Gastroesophageal sphincter (tissue), 4 donors: ENCODE data around the gene ROCK1. TPM values are rescaled to one million over a fixed set of nuclear protein-coding genes. Genes with fewer than 3 reads are reported as not detected.

Source experiments
- ATAC-seq: fragments of 150-250 bp; one replicate; pipeline ENCODE4 v1.9.1; 2016; ENCODE audit warnings: mild to moderate bottlenecking, moderate library complexity
- H3K27ac ChIP-seq, 4 donors: fragments of 200-600 bp; sonication (generic) in 3 of 4; 1 replicate in 3 of 4; 2 replicates in 1 of 4; pipeline ENCODE4 v1.5.1; 2016 to 2019
- H3K27me3 ChIP-seq: fragments of 200-600 bp; sonication (generic); one replicate; pipeline ENCODE4 v1.5.1; 2019
- H3K36me3 ChIP-seq, 2 donors: fragments of 200-600 bp; sonication (generic); one replicate each; pipeline ENCODE4 v1.5.1; 2019; ENCODE audit warnings: control low read depth in 1 of 2
- H3K4me1 ChIP-seq, 3 donors: fragments of 200-600 bp; sonication (generic); 1 replicate in 2 of 3; 2 replicates in 1 of 3; pipeline ENCODE4 v1.5.1; 2016 to 2019; ENCODE audit warnings: control low read depth in 2 of 3
- H3K4me3 ChIP-seq, 2 donors: fragments of 200-600 bp; sonication (generic); one replicate each; pipeline ENCODE4 v1.5.1; 2019; ENCODE audit warnings: mild to moderate bottlenecking in 1 of 2, moderate library complexity in 1 of 2
- H3K9me3 ChIP-seq, 3 donors: fragments of 200-600 bp; sonication (generic); one replicate each; pipeline ENCODE4 v1.5.1; 2017 to 2019; ENCODE audit warnings: control low read depth in 2 of 3
- CTCF ChIP-seq, 4 experiments: fragments of 200-600 bp in 2 of 4; fragments of 450-650 bp in 2 of 4; sonication (generic) in 1 of 4; IDR thresholded peaks; one replicate each; pipeline ENCODE4 v1.5.1; 2017 to 2019; ENCODE audit warnings: antibody characterized with exemption in 4 of 4, mild to moderate bottlenecking in 2 of 4, moderate library complexity in 2 of 4
- EP300 ChIP-seq: sonication (generic); formaldehyde crosslinking; IDR thresholded peaks from one replicate; pipeline ENCODE4 v1.6.1; 2017; ENCODE audit warnings: antibody characterized with exemption, mild to moderate bottlenecking
- POLR2A ChIP-seq, 2 donors: fragments of 450-650 bp; IDR thresholded peaks; one replicate each; pipeline ENCODE4 v1.6.1; 2017; ENCODE audit warnings: antibody characterized with exemption in 2 of 2, mild to moderate bottlenecking in 2 of 2, moderate library complexity in 1 of 2
- POLR2AphosphoS5 ChIP-seq: sonication (generic); formaldehyde crosslinking; IDR thresholded peaks from one replicate; pipeline ENCODE4 v1.6.1; 2017; ENCODE audit warnings: antibody characterized with exemption
- WGBS, 2 donors: methylation state at CpG; one replicate each; pipeline ENCODE4 v1.1.5; 2018; ENCODE audit warnings: low coverage in 1 of 2; 5-methylcytosine and 5-hydroxymethylcytosine counted together
- total RNA-seq, 4 donors: library from RNA; depleted of rRNA; stranded (reverse); fragments of >200 nt; gene quantifications; one replicate each; pipeline ENCODE4 v1.1.0, GENCODE V29; 2016

ROCK1 gene
- total RNA-seq, 4 donors from 2014 or later: 130 to 139 (median 133) TPM

GRCh38 chr18:21129566-21130216, 18.1 kb upstream of the ROCK1 start:
- WGBS, 2 donors: 31 to 37% methylated on average over 4 of the region's 4 CpGs
- H3K36me3 ChIP-seq: no peaks in the 10 kb centered on the region
- H3K27ac ChIP-seq: no peak overlapping the region
- H3K4me3 ChIP-seq: no peak overlapping the region
- no peaks in the 10 kb centered on the region for H3K9me3 ChIP-seq
- H3K27me3 ChIP-seq: no peaks in the 10 kb centered on the region
- H3K4me1 ChIP-seq: peaks cover 0 to 13% (median 0%) of the 10 kb centered on the region in 3 donors
- ATAC-seq: no peak
- TF ChIP-seq POLR2A (IDR thresholded peaks at IDR 0.05) (no peak), CTCF (IDR thresholded peaks at IDR 0.05) (no peak), EP300 (no peak), POLR2AphosphoS5 (no peak)

- Histone ChIP-seq H3K4me3 (no peak overlapping the region), H3K36me3 (no peaks in the 10 kb centered on the region), H3K27ac (no peak overlapping the region), H3K4me1 (peaks cover 0 to 1% (median 0%) of the 10 kb centered on the region in 3 donors), H3K27me3 (no peaks in the 10 kb centered on the region), H3K9me3 (no peaks in the 10 kb centered on the region)
- TF ChIP-seq EP300 (no peak), CTCF (IDR thresholded peaks at IDR 0.05) (no peak), POLR2A (IDR thresholded peaks at IDR 0.05) (no peak), POLR2AphosphoS5 (no peak)
- no peak for ATAC-seq
- 76 to 92% methylated on average over 3 to 5 of the region's 5 CpGs for WGBS, 2 donors
Observed at GRCh38 chr18:21123290-21123926, 11.8 kb upstream of the ROCK1 start.

DNA sequence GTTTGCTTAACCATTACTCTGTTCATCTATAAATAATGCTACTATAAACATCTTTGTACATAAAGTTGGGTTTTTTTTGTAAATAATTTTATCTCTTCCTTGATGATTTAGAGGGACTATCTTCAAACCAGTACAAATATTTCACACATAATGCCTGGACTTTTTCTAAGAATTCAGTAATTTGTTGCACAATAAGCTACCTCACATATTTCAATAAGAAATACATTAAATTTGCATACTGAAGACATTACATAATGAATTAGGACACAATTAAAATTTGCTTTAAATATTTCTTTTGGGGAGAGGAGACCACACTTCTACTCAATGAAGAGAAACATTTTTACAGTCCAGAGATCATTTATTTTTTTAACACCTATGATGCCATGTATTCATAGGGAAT, 7.2 kb upstream of the ROCK1 start:
- Histone ChIP-seq H3K9me3 (no peaks in the 10 kb centered on the region), H3K4me3 (no peak overlapping the region), H3K4me1 (peaks cover 9 to 18% (median 10%) of the 10 kb centered on the region in 3 donors), H3K36me3 (no peaks in the 10 kb centered on the region), H3K27ac (peak overlapping the region in 1 of 4 donors; percentile 69), H3K27me3 (no peaks in the 10 kb centered on the region)
- no peak for TF ChIP-seq EP300
- TF ChIP-seq CTCF (IDR thresholded peaks at IDR 0.05): no peak
- ATAC-seq: no peak

GRCh38 chr18:21117409-21118131, 6.0 kb upstream of the ROCK1 start:
- peaks cover 9 to 24% (median 10%) of the 10 kb centered on the region in 3 donors for H3K4me1 ChIP-seq
- H3K9me3 ChIP-seq: no peaks in the 10 kb centered on the region
- peak; percentile 88 for ATAC-seq
- no peaks in the 10 kb centered on the region for H3K27me3 ChIP-seq
- peak overlapping the region; percentile 67 to 80 (median 70) for H3K27ac ChIP-seq
- WGBS, 2 donors: 35 to 45% methylated on average over 4 to 5 of the region's 5 CpGs
- TF ChIP-seq POLR2A (IDR thresholded peaks at IDR 0.05) (no peak), POLR2AphosphoS5 (peak; percentile 69)
- H3K36me3 ChIP-seq: no peaks in the 10 kb centered on the region
- H3K4me3 ChIP-seq: no peak overlapping the region

DNA sequence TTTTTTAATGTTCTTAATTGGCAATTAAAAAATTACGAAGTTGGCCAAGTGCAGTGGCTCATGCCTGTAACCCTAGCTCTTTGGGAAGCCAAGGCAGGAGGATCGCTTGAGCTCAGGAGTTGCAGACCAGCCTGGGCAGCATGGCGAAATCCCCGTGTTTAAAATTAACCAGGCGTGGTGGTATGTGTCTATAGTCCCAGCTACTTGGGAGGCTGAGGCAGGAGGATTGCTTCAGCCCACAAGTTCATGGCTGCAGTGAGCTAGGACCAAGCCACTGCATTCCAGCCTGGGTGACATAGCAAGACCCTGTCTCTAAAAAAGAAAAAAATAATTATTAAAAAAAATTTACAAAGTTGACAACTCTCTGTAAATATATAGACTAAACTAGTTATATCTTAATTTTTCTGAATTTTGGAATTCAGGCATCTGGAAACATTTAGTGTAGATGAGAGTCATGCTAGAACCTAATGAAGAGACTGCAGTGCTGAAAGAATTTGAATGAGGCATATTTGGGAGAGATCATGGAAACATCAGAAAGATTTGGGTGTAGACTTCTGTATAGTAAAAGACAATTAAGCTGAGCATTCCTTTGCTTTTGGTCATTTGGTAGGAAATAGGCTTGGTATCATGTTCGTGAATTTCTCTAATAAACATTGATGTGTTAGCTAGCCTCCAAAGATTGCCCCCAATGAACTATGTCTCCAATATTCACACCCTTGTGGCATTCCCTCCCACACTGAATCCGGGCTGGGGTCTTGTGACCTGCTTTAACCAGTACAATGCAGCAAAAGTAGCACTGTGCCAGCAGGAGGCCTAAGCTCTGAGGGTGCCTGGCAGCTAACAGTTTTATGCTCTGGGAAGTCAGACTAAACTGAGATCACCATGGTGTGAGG, 4.2 kb upstream of the ROCK1 start:
- peaks cover 9 to 24% (median 10%) of the 10 kb centered on the region in 3 donors for H3K4me1 ChIP-seq
- H3K27ac ChIP-seq: peak overlapping the region in 3 of 4 donors; percentile 9 to 80 (median 21)
- H3K36me3 ChIP-seq: no peaks in the 10 kb centered on the region
- WGBS, 2 donors: 41 to 71% methylated on average over 2 to 7 of the region's 7 CpGs
- no peaks in the 10 kb centered on the region for H3K9me3 ChIP-seq
- no peak for ATAC-seq
- TF ChIP-seq POLR2AphosphoS5 (no peak), POLR2A (IDR thresholded peaks at IDR 0.05) (no peak), CTCF (IDR thresholded peaks at IDR 0.05) (no peak), EP300 (no peak)
- no peak overlapping the region for H3K4me3 ChIP-seq
- H3K27me3 ChIP-seq: no peaks in the 10 kb centered on the region
